Progenitor cell of endocrine pancreas (in vitro differentiated cells): ENCODE data around the gene ART5. TPM values are rescaled to one million over a fixed set of nuclear protein-coding genes. Genes with fewer than 3 reads are reported as not detected.

Source experiments
- total RNA-seq: library from RNA; stranded (reverse); gene quantifications from 2 replicates; pipeline ENCODE4 v1.2.1, GENCODE V29; 2021

Gene ART5
- total RNA-seq, 1 donor from 2014 or later = 1.8 TPM

Other genes with a start within 250 kb of the ART5 start
- not detected in 2 replicates for gene ART1, start 3.1 kb upstream of the ART5 start, total RNA-seq
- 2.8 and 3.3 TPM in 2 replicates for gene CHRNA10, start 29.4 kb upstream of the ART5 start, total RNA-seq
- 80.3 and 83.4 TPM in 2 replicates for gene NUP98, start 155.6 kb upstream of the ART5 start, total RNA-seq
- gene PGAP2, start 166.6 kb upstream of the ART5 start, total RNA-seq = 46.7 and 51.3 TPM in 2 replicates
- gene RHOG, start 199.0 kb upstream of the ART5 start, total RNA-seq = 21.4 and 25.0 TPM in 2 replicates
- 27.2 and 32.7 TPM in 2 replicates for gene STIM1, start 213.7 kb upstream of the ART5 start, total RNA-seq